Left ventricle myocardium superior (tissue), 1 donor: Measurements from ENCODE around the gene STARD7. TPM values are rescaled to one million over a fixed set of nuclear protein-coding genes. Genes with fewer than 3 reads are reported as not detected.

ENCODE experiments used
- total RNA-seq: library from RNA; stranded (reverse); fragmentation: NEBNext Ultra II Directional; extraction: Animal tissue kit (Norgen Biotek cat#: 25700); gene quantifications from one replicate; pipeline ENCODE4 v1.2.1, GENCODE V29; 2021
- donor health status: DM: no; HTN: yes; CAD: no; lungs with severe emphysema.

STARD7 gene
- total RNA-seq, 1 donor from 2014 or later, result 214 TPM

Other genes with a start within 250 kb of the STARD7 start
- gene ANKRD36C, start 217.0 kb downstream of the STARD7 start, total RNA-seq, result 6.8 TPM
- 5.5 TPM for gene GPAT2, start 173.9 kb downstream of the STARD7 start, total RNA-seq
- 5.0 TPM for gene ADRA2B, start 92.3 kb downstream of the STARD7 start, total RNA-seq
- not detected for gene ASTL, start 70.3 kb downstream of the STARD7 start, total RNA-seq
- gene DUSP2, start 63.4 kb downstream of the STARD7 start, total RNA-seq, result 1.9 TPM
- gene TMEM127, start 57.2 kb upstream of the STARD7 start, total RNA-seq, result 71.2 TPM
- 63.1 TPM for gene CIAO1, start 57.4 kb upstream of the STARD7 start, total RNA-seq
- 55.3 TPM for gene SNRNP200, start 96.7 kb upstream of the STARD7 start, total RNA-seq
- 1.3 TPM for gene ITPRIPL1, start 116.5 kb upstream of the STARD7 start, total RNA-seq
- 1.4 TPM for gene NCAPH, start 126.9 kb upstream of the STARD7 start, total RNA-seq